GM19351 (cell line): ENCODE data around the gene ALPP.
"Not testable (repeated sequence)": the region's sequence is repeated elsewhere in the genome, so short reads cannot be mapped to it uniquely, and the experiment has no call there.

Experiments
- ATAC-seq: cut with Tn5 transposase; IDR thresholded peaks from one replicate; pipeline ENCODE4 v1.9.1; 2021; ENCODE audit warnings: mild to moderate bottlenecking, moderate library complexity; ENCODE audit not compliant: unreplicated experiment

ALPP gene

DNA sequence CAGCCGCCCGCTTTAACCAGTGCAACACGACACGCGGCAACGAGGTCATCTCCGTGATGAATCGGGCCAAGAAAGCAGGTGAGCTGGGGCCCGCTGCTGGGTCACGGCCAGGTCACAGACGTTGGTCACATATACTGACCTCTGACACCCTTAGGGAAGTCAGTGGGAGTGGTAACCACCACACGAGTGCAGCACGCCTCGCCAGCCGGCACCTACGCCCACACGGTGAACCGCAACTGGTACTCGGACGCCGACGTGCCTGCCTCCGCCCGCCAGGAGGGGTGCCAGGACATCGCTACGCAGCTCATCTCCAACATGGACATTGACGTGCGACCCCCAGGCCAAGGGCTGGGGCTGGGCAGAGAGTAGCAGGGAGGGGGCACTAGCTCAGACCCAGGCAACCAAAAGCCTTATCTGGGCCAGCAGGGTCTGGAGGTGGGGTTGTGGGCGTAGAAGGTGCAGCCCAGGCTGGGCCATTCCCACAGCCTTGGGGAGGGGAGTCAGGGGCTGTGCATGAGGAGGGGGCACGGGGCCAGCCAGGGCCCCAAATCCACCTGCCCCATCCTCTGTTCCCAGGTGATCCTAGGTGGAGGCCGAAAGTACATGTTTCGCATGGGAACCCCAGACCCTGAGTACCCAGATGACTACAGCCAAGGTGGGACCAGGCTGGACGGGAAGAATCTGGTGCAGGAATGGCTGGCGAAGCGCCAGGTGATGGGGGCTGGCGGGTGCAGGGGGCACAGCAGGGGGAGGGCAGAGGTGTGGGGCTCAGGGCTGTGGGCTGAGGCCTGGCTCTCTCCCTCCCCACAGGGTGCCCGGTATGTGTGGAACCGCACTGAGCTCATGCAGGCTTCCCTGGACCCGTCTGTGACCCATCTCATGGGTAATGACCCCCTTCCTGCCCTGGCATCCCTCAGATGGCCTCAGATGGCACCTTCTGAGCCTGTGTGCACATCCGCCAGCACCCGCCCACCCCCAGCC is 1.3 kb downstream of the ALPP start:
- ATAC-seq, result not testable (repeated sequence)

DNA sequence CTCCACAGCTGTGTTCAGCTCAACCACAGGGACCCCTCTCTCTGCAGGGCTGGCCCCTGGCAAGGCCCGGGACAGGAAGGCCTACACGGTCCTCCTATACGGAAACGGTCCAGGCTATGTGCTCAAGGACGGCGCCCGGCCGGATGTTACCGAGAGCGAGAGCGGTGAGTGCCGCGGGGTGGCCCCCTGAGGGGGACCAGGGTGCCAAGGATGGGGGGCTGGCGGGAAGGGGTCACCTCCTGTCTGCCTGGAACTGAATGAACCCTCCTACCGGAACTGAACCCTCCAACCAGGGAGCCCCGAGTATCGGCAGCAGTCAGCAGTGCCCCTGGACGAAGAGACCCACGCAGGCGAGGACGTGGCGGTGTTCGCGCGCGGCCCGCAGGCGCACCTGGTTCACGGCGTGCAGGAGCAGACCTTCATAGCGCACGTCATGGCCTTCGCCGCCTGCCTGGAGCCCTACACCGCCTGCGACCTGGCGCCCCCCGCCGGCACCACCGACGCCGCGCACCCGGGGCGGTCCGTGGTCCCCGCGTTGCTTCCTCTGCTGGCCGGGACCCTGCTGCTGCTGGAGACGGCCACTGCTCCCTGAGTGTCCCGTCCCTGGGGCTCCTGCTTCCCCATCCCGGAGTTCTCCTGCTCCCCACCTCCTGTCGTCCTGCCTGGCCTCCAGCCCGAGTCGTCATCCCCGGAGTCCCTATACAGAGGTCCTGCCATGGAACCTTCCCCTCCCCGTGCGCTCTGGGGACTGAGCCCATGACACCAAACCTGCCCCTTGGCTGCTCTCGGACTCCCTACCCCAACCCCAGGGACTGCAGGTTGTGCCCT is 2.9 kb downstream of the ALPP start:
- not testable (repeated sequence) for ATAC-seq

DNA sequence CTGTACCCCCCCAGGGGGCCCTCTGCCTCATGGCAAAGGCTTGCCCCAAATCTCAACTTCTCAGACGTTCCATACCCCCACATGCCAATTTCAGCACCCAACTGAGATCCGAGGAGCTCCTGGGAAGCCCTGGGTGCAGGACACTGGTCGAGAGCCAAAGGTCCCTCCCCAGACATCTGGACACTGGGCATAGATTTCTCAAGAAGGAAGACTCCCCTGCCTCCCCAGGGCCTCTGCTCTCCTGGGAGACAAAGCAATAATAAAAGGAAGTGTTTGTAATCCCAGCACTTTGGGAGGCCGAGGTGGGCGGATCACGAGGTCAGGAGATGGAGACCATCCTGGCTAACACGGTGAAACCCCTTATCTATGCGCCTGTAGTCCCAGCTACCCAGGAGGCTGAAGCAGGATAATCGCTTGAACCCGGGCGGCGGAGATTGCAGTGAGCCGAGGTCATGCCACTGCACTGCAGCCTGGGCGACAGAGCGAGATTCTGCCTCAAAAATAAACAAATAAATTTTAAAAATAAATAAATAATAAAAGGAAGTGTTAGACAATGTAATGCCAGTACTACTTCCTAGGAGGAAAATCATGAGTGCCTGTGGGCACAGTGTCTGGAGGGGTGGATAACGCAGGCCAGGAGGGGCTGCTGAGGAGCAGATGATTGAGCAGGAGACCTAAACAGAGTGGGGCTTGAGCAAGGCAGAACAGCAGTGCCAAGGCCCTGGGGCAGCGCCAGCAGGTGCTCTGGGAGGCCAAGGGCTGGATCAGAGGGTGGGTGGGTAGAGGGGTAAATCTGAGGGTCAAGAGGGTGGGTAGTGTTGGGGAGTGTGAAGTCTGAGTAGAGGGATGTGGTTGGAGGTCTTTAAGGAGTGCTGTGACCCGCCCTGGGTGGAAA is 4.0 kb downstream of the ALPP start:
- ATAC-seq, result no peak

DNA sequence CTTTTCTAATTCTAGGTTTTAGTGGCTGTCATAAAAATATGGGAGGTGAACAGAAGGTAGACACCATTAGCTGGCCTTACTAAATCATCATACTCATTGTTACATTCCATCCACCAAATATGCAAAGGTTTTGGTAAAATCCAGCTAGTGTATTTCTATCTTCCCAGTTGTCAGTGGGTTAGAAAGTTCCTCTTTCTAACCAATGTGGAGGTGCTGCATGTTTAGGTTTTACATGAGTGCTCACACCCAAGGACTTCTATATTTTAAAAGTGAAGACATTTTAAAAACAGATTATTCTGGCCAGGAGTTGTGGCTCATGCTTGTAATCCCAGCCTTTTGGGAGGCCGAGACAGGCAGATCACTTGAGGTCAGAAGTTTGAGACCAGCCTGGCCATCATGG is 5.9 kb downstream of the ALPP start:
- no peak for ATAC-seq

DNA sequence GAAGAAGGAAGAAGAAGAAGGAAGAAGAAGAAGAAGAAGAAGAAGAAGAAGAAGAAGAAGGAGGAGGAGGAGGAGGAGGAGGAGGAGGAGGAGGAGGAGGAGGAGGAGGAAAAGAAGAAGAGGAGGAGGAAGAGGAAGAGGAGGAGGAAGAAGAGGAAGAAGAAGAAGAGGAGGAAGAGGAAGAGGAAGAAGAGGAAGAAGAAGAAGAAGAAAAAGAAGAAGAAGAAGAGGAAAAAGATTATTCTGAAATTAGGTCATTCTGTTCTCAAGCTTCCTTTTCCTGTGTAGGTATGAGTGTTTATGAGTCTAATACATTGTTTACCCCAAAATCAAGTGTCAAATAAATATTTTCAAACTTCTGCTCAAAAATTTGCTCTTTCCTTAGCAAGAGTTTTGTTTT is 6.5 kb downstream of the ALPP start:
- not testable (repeated sequence) for ATAC-seq

DNA sequence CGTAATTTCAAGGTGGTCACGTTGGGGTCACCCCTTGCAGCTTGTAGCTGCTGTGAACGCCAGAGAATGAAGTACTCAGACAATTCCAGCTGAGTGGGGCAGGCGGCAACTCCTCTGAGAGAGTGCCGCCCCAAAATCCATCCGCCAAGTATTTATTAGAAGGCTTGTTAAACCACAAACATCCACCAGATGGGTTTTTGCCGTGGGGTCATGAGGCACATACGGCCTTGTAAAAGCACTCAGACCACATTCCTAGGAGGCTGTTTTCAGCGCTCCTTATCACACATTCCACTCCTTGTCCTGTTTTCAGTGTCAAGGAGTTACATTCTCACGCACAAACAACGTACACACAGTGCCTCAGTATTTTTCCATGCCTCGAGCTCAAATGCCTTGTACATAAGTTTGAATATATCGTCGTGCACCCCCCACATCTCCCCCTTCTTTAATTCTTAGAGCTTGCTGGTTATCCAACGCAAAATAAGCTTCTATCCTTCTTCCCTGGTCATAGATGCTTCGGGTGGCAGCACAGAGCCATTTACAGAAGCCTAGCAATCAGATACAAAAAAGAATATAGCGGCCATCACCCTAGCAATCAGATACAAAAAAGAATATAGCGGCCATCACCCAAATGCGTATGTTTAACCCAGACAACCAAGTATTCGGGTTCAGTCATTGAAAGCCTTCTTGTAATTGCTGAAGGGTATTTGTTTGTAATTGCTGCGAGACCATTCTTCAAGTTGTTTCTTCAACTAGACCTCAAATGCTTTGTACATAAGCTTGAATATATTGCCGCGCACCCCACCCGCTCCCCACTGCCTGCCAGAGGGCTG is 7.3 kb downstream of the ALPP start:
- ATAC-seq, result no peak

DNA sequence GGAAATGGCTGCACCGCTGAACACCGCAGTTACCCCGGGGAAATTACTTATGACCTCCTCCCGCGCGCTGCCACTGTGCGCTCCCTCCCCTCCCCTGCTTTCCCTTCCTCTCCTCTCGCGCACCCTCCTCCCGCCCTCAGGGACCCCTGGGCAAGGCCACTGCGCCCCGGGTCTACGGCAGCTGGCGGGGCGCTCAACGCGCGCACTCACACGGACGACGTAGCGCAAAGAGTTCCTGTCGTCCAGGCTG is 7.9 kb downstream of the ALPP start:
- no peak for ATAC-seq

DNA sequence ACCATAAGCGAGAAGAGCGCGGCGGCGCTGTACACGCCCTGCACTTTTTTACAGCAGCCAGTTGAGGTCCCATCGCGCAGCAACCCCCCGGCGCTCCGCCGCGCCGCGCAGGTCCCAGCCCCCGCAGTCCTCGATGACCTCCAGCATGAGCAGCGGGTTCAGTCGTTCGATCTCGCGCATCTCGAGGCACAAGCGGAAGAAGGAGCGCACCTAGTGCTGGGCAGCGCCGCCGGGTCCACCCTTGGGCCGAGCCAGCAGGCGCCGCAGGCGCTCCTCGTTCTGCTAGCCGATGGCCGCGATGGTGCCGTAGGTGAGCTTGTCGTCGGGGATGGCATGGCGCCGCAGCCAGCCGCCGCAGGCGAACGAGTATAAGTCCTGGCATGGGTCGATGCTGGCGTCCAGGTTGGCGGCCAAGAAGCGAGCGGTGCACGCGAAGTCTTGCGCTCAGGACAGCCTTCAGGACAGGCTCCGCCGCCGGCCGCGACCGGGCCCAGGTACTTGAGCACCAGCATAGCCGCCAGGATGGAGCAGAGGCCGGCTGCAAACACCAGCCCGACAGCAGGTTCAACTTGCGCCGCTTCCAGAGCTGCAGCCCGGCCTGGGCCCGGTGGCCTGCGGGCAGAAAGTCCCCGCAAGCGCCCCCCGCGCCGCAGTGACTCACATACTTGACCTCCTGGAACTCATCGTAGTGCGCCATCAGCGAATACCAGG is 8.3 kb downstream of the ALPP start:
- ATAC-seq, result no peak

DNA sequence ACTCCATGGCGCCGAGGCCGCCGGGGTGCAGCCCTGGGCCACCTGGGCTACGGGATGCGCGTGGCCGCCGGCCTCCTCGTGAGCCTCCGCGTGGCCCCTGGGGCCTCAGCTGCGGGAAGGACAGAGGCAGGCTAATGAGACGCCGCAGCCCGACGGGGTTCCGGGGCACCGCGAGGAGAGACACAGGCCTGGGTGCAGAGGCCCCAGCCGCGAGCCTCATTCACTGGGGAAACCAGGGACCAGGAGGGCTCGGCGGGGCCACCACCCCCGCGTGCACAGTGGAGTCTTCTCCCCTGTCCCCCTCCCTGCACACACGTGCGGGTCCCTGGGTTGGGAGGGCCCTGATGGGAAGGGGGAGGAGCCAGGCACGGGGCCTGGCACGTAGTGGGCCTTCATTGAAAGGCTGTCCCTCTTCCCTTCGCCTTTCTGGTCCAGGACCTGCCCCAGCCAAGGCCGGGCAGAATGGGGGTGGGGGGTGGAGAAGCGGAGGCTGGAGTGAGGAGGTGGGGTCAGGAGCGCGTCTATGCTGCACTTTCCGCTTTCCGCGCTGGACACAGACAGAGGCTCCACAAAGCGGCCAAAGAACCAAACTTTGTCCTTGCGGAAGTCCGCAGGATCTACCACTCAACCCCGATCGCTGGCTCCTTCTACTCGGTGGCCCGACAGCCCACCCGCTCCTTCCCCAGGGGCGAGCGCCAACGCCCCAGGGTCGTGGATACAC is 9.1 kb downstream of the ALPP start:
- no peak for ATAC-seq

DNA sequence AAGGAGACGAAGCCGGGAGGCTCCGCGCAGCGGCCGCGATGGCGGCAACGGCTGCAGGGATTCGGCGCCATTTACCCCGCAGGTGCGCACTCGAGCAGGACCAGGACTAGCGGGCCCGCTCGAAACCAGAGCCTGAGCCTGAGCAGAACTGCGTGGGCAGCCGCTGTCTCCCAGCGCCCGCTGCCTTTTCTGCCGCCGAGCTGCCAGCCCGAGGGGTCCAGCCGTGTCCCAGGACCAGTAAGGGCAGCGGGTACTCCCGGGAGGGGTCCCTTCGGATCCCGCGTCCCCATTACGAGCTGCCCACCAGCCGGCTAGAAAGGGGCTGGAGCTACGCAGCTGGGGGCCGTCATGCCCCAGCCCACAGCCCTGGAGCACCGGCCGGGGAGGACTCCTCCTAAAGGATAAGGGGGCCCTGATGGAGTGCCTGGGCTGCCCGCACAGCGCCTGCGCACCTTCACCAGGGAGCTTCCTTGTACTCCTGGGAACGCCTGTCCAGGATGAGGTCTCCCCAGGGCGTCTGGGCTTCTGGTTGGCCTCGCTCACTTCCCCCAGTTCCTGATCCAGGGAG is 9.9 kb downstream of the ALPP start:
- ATAC-seq, result no peak

DNA sequence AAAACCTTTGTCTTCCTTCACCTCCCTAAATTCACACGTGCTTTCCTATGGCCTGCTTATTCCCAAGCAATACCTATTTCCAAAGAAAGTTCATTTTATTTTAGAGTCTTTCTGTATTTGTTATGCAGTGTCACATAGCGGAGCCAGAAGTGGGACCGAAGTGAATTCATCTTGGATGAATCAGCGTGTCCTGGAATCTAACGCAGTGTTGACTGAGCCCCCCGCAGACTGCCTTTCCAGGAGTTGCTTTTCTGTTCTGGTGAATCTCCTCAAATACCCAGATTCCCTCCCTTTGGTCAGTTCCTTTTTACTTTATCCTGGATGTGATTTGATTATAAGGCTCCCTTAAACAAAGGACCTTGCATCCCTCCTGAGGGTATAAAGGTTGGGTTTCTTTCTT is 10.8 kb downstream of the ALPP start:
- no peak for ATAC-seq

DNA sequence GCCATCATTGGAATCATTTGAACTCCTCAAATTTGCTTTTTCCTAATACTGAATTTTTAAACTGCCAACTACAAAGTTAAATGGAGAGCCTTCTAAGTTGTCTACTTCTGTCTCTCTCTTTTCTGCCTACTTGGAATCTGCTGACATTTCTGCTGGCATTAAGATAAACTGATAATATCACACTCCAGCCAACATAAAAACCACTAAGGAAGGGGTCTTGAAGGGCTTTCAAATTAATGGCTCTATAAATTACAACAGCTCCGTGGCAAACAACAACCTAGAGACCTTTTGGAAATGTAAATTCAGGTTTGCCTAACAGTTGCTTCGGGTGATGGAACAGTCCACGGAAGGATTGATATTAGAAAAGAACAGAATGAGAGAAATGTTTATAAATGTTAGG is 12.1 kb downstream of the ALPP start:
- no peak for ATAC-seq

DNA sequence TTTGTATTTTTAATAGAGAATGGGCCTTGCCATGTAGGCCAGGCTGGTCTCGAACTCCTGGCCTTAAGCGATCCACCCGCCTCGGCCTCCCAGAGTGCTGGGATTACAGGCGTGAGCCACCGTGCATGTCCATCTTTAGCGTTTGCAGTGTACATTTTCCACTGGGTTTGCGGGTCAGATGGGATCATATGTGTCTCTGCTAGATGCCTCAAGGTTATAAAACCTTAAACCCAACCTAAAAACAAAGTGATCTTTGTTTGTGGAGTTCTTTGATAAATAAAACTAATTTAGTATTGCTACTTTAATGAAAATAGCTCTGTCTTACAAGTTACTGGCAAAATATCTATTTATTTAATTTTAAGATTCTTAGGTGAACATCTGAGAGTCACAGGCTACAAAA is 15.0 kb downstream of the ALPP start:
- no peak for ATAC-seq

DNA sequence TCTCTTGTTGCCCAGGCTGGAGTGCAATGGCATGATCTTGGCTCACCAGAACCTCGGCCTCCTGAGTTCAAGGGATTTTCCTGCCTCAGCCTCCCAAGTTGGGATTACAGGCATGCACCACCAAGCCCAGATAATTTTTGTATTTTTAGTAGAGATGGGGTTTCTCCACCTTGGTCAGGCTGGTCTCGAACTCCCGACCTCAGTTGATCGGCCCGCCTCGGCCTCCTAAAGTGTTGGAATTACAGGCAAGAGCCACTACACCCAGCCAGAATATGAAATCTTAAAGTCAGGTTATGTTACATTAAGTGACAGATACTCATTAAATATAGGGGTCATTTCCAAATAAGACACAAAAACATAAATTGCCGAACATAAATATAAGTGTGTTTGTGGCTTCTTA is 15.9 kb downstream of the ALPP start:
- not testable (repeated sequence) for ATAC-seq

DNA sequence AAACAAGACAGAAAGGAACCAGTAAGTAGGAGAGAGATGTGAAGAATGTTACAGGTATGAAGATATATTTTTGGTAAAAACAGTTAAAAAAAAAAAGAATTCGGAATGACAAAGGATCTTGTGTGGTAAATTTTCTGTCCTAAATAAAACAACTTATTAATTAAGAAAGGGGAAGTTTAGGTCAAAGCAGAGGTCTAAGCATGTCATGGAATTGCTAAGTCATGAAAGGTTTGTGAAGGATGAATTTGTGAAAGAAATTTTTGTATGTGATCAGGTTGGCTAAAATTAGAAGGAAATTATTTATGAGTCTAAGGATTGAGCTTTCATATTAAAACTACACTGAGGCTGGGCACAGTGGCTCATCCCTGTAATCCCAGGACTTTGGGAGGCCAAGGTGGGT is 17.0 kb downstream of the ALPP start:
- ATAC-seq, result no peak

DNA sequence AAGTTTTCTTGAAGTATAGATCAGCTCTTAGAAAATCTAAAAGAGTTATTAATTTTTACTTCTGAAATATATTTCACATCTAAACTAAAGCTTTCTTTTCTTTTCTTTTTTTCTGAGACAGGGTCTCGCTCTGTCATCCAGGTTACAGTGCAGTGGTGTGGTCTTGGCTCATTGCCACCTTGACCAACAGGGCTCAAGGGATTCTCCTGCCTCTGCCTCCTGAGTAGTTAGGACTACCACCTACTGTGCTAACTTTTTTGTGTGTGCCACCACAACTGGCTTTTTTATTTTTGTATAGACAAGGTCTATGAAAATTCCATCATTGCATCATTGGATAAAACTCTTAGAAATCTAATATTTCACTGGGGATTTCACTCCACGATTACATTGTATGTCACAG is 18.1 kb downstream of the ALPP start:
- ATAC-seq, result no peak

DNA sequence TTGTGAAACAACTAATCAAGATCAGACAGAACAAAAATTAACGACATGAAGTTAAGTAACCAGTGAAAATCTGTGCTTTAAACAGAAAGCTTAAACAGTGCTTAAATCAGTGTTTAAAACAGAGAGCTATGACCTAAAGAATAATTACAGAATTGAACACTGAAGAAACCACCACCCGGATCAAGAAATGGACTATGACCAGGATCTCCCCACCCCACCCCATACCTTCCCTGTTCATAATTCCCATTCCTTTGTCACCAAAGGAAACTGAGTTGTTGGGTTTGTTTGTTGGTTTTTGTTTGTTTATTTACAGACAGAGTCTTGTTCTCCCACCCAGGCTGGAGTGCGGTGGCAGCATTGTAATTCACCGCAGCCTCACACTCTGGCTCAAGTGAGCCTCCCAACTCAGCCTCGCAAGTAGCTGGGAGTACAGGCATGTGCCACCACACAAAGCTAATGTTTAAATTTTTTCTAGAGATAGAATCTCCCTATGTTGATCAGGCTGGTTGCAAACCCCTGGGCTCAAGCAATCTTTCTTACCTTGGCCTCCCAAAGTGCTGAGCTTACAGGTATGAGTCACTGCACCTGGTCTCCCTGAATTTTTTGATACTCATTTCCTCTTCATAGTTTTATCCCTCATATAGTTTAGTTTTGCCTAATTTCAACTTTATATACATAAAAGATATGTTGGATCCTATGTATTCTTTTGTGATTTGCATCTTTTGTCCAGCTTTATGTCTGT is 19.9 kb downstream of the ALPP start:
- no peak for ATAC-seq
